NCI-H2196 treated with DMSO at 0.1 percent for 48 hours (cell line): ENCODE results near the gene NCL.
"Not testable (repeated sequence)": the region's sequence is repeated elsewhere in the genome, so short reads cannot be mapped to it uniquely, and the experiment has no call there.

ENCODE experiments used
- DNase-seq: peaks from one replicate; lab custom pipeline; 2025; ENCODE audit not compliant: unreplicated experiment; lab: John Stamatoyannopoulos, UW

Gene NCL

GRCh38 chr2:231469583-231469950 is 5.3 kb upstream of the NCL start:
- no peak for DNase-seq

GRCh38 chr2:231467613-231468530 is 3.6 kb upstream of the NCL start:
- DNase-seq: no peak

GRCh38 chr2:231467016-231467545 is 2.8 kb upstream of the NCL start:
- DNase-seq: no peak

- DNase-seq: peak; percentile 95
Observed at GRCh38 chr2:231464576-231465540, 574 bp upstream of the NCL start.

GRCh38 chr2:231462729-231463465 is 1.4 kb downstream of the NCL start:
- no peak for DNase-seq

GRCh38 chr2:231461516-231461971 is 2.7 kb downstream of the NCL start:
- DNase-seq: no peak

- DNase-seq: not testable (repeated sequence)
Observed at GRCh38 chr2:231460841-231461240, 3.4 kb downstream of the NCL start.

- no peak for DNase-seq
Observed at GRCh38 chr2:231460073-231460835, 4.0 kb downstream of the NCL start.

- DNase-seq: no peak
Observed at GRCh38 chr2:231458368-231458767, 5.9 kb downstream of the NCL start.

- no peak for DNase-seq
Observed at GRCh38 chr2:231457101-231457500, 7.2 kb downstream of the NCL start.

- DNase-seq: no peak
Observed at GRCh38 chr2:231456295-231457004, 7.8 kb downstream of the NCL start.

- DNase-seq: no peak
Observed at GRCh38 chr2:231455890-231456289, 8.4 kb downstream of the NCL start.

GRCh38 chr2:231455222-231455621 is 9.1 kb downstream of the NCL start:
- DNase-seq: no peak

- DNase-seq: no peak
Observed at GRCh38 chr2:231454361-231454791, 9.9 kb downstream of the NCL start.

GRCh38 chr2:231452799-231453508 is 11.3 kb downstream of the NCL start:
- no peak for DNase-seq

GRCh38 chr2:231450548-231450989 is 13.7 kb downstream of the NCL start:
- no peak for DNase-seq

GRCh38 chr2:231449503-231450054 is 14.7 kb downstream of the NCL start:
- no peak for DNase-seq

GRCh38 chr2:231436957-231437356 is 27.3 kb downstream of the NCL start:
- DNase-seq: no peak
